HT1080 (cell line): Measurements from ENCODE around the gene ATAD1. TPM values are rescaled to one million over a fixed set of nuclear protein-coding genes. Genes with fewer than 3 reads are reported as not detected.
A peak's percentile ranks its signal among the peaks of the same experiment; 100 is the strongest.
"Not testable (repeated sequence)": the region's sequence is repeated elsewhere in the genome, so short reads cannot be mapped to it uniquely, and the experiment has no call there.

Experiments used
- DNase-seq: peaks from one replicate; pipeline ENCODE4 v3.0.0-alpha.2; 2015; ENCODE audit warnings: low read depth
- total RNA-seq: library from RNA; depleted of rRNA; stranded (reverse); fragments of >200 nt; shearing (Covaris generic); gene quantifications from 2 replicates; pipeline ENCODE4 v1.2.3, GENCODE V29; 2014

Gene ATAD1
- total RNA-seq, 1 experiment from 2014 or later, result 42.3 TPM

DNA sequence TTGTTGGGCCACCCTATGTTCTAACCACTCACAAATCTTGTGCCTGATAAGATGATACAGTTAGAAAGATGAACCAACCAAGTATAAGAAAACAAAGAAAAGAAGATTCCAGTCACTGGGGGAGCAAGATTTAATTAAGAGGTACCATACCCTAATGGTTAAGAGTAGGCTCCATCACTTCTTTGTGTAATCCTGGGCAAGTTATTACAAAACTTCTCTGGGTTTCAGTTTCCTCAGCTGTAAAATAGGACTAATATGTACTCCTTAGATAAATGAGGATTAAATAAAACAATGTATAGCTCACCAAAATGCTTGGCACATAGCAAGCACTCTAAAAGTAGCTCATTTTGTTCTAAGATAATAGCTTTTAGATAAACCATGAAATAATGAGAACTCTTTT lies 58.5 kb downstream of the ATAD1 start:
- no peak for DNase-seq

DNA sequence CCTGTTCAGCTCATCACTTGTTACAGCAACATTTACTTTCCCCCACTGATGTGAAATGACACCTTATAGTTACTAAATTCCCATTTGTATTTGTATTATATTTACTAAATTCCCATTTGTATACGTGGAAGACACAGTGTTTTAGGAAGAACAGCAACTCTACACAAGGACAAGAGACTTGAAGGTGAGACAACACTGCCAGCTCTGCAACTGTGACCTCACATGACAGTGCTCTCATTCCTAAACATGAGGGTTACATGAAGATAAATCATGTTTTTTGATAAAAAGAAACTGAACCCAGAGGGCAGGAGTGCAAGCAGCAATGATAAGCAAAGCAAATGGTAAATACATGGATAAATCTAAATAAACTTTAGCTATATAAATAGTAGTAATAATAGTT lies 60.3 kb downstream of the ATAD1 start:
- DNase-seq, result no peak

DNA sequence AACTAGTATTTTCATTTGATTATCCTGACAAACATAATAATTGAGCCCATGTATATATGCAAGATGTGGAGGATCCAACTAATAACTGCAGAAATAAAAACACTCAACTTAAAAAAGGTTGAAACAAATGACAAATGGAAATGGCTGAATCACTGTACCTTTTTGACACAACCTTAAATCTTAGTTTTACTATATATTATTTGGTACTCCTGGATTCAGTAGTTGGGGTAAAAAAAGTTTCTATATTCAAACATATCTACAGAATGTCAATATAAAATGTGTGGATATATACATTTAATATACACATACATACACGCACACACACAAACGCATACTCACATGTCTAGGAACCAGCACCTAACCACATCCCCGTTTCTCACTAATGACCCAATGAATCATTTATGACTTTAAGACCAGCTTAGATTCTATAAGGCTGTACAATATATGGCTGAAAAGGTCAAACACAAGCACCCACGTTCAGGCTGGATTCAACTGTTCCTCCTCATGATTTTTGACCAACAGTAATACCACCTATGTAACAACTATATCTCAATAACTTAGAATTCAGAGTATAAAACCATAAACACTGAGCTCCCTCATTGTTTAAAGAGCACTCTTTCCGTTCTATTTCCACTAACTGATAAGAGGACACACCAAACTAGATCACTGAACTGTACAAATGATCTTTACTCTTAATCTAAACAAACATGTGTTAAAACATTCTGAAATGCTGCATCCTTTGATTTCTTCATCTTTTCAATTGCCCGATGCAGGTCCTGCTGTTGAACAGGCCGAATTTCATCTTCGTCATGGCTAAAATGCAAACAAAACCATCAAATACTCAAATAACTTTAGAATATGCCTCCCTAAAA lies 63.8 kb downstream of the ATAD1 start:
- no peak for DNase-seq

DNA sequence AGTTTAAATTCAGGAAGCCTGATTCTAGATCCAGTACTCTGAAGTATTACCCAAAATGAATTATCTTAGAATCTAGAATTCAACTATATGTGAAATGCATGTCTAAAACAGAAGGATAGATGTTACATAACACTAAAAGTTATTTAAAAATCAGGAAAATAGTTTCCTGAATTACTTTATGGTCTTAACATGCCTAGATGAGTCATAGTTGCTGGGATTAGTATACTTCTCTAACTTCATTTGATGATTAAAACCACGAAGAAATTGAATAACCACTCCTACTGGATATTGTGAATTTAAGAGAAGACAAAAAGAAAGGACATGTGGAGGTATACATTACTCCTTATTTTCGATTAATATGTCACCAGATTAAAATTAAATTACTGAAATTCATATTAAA lies 65.5 kb downstream of the ATAD1 start:
- DNase-seq, result peak; percentile 51

DNA sequence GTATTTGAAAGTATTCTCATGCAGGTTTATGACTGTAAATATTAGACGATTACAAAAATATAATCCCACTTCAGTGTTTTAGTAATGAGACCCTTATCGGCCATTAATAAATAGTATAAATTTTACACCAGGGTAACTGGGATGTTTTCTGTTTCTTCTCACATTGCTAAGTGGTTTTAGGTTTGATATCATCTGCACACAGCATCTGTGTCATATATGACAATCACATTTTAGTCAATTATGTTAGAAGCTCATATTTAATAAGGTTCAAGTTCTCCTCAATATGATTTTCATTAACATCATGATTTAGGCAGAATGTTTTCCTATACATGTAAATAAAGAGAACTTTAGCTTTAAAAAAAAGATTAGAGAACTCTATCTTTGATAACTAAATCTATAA lies 66.8 kb downstream of the ATAD1 start:
- no peak for DNase-seq

DNA sequence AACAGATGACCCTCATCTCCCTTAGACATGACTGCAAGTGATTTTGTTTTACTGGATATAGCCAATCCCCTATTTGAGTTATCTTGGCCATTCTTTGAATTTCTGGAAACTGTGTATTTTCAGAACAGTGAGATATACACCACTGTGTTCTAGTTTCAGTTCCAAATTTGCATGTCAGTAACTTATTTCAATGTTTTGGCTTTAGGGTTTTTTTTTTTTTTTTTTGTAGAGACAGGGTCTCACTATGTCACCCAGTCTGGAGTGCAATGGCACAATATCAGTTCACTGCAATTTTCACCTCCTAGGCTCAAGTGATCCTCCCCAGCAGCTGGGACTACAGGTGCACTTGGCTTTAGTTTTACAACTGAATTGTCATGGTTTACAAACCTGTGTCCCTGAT lies 67.2 kb downstream of the ATAD1 start:
- DNase-seq, result no peak

DNA sequence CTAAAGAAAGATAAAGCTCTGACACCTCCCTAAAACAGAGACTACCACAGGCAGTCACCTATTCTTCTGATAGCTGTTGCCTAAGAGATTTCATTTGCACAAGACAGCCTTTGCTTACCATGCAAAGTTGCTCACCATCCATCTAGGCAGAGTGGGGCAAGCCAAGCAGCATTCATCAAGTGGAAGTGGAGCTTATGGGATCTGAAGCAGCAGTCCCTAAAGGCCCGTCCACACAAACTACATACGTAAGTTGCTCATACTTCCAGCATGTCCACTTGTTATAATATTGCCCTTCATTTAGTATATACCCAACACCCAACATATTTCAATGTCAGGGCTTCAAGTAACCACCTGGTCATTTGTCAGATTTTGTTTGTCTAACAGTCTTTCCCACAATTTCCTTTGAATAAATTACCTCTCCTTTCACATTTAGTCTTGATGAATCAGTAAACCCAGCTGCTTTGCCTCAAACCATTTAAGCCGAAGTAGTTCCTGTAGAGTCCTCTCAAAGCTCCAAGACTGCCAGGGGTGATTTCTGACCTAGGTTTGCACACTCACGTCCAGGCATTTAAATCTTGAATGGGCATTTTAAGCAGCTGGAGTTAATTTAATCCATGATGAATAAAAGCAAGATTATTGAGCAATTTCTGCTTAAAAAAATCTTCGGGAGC lies 67.9 kb downstream of the ATAD1 start:
- peak; percentile 53 for DNase-seq

DNA sequence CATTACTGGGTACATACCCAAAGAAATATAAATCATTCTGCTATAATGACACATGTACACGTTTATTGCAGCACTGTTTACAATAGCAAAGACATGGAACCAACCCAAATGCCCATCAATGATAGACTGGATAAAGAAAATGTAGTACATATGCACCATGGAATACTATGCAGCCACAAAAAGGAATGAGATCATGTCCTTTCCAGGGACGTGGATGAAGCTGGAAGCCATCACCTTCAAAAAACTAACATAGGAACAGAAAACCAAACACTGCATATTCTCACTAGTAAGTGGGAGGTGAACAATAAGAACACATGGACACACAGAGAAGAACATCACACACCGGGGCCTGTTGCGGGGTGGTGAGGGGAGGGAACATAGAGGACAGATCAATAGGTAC lies 69.8 kb downstream of the ATAD1 start:
- DNase-seq, result not testable (repeated sequence)

DNA sequence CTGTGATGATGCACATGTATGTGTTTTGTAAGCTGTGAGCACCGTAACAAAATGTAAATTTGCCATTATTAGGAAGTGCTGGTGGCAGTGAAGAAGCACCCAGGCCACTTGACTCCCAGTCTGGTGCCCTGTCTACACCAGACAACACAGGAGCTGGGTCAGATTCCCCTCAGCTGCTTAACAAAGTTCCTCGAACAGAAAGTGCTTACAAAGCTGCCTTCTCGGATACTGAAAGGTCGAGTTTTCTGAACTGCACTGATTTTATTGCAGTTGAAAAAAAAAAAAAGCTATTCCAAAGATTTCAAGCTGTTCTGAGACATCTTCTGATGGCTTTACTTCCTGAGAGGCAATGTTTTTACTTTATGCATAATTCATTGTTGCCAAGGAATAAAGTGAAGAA lies 71.1 kb downstream of the ATAD1 start:
- no peak for DNase-seq

DNA sequence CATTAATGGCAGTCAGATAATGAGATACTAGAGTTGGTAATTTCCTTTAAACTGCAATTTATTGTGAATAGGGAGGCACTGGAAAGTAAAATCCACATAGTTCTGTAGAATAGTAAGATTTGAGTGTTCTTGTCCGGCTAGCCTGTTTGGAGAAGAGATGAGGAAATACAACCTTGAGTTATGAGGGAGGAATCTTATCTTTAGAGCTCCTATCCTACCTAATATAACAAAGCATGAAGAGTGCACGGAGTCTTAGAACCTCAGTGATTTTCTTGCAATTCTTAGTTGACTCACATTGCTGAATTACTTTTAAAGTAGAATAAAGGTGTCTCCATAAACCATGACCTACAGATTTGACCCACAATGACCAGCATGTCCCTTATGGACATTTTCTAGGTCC lies 73.4 kb downstream of the ATAD1 start:
- DNase-seq, result no peak

DNA sequence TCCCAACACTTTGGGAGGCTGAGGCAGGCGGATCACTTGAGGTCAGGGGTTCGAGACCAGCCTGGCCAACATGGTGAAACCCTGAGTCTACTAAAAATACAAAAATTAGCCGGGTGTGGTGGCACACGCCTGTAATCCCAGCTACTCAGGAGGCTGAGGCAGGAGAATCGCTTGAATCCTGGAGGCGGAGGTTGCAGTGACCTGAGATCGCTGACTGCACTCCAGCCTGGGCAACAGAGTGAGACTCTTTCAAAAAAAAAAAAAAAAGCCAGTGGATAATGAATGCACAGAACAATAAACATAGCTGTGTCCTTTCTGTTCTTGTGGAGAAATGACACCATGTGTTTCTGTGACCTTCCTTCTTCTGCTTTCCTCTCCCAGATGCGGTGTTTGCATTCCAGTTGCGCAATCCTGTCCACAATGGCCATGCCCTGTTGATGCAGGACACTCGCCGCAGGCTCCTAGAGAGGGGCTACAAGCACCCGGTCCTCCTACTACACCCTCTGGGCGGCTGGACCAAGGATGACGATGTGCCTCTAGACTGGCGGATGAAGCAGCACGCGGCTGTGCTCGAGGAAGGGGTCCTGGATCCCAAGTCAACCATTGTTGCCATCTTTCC lies 74.9 kb downstream of the ATAD1 start:
- DNase-seq, result not testable (repeated sequence)

DNA sequence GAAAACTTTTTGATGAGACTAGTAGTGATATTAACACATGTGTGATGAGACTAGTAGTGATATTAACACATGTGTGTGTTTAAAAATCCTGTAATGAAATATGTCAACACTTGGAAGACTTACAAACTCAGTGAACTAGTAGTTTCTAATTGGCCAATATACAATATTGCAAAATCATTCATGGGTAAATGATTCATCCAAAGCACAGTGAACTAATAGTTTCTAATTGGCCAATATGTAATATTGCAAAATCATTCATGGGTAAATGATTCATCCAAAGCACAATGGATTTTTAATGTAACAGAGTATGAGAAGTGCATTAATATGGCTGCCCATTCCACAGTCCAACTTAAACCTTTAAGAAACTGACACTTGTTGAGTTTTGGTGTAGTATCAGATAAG lies 77.8 kb downstream of the ATAD1 start:
- peak; percentile 38 for DNase-seq

DNA sequence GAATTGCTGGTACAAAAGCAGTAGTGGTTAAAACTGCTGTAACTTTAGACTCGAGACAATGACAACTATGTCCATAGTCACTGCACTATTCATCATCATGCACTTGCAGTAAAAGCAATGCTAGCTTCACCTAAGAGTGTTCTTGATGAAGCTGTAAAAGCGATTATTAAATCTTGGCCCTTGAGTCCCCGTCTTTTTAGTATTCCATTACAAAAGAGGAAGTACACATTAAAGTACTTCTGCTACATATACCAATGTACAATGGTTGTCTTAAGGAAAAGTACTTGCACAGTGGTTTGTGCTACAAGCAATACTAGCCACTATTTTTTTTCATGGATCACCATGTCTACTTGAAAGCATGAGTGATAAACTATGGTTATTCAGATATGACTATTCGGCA lies 78.3 kb downstream of the ATAD1 start:
- DNase-seq, result no peak

DNA sequence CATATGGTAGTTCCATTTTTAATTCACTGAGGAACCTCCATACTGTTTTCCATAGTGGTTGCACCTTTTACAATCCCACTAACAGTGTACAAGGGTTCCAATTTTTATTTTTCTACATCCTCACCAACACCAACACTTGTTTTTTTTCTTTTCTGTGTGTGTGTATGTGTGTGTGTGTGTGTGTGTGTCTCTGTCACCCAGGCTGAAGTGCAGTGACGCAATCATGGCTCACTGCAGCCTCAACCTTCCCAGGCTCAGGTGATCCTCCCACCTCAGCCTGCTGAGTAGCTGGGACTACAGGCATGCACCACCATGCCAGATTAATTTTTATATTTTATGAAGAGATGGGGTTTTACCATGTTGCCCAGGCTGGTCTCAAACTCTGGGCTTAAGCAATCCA lies 79.8 kb downstream of the ATAD1 start:
- DNase-seq, result not testable (repeated sequence)

DNA sequence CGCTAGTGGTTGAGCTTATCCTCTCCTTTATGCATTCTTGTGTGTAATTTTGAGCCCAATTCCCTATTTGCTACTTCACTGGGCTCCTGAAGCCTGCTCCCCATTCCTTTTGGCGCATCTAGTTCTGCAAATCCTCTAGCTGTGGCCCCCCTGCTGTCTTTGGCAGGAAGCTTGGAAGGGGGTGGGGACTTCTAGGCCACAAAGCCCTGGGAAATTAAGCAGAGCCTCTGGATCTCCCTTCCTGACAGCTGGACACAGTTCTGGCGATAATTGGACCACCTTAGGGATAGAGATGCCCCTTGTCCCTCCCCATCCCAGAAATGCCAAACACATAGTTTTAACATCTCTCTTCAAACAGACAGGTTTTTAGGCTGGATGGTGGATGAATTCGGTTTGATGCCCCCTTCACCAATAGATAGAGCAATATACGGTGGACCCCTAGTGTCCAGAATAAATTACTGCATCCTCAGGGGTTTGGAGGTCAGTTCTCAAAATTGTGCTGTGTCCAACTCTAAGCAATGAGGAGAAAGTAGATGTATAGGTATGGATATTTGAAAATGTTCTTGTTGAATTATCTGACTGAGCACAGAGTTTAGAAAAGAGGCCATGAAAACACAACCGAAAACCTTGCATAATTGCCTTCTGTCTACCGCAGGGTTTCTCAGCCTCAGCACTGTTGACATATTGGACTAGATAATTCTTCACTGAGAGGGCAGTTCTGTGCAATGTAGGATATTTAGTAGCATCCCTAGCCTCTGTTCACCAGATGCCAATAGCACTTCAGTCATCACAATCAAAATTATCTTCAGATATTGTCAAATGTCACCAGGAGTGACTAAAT lies 82.8 kb downstream of the ATAD1 start:
- DNase-seq, result peak; percentile 54

DNA sequence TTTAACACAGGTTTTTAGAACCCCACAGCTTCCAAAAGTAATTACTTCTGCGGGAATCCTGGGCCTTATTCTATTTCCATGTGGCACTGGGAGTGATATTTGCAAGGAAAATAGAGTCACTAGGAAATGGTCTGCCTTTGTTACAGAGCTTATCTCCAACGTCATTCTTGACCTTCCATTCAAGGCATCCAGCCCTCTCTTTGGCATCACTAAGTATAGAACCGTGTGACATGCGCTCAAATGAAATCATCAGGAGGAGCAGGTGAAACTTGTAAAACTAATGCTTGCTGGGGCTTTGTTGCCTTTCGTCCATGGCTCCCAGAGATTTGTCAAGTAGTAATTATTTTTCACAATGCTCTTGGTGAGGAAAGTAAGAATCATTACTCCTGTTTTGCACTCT lies 84.9 kb downstream of the ATAD1 start:
- DNase-seq, result no peak

DNA sequence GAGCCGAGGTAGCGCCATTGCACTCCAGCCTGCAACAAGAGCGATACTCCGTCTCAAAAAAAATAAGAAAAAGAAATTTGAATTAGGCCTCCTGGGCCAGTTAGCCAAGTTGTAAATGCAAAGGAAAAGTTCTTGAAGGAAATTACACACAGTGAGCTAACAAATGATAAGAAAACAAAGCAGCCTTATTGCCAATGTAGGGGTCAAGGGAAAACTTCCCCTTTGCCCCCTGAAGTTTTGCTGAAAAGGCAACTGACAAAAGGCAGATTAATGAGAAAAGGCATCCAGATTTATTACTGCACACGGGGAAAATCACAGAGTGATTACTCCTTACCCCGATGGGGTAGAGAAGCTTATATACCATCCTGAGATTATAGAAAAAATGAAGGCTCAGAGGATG lies 88.1 kb downstream of the ATAD1 start:
- DNase-seq, result no peak

DNA sequence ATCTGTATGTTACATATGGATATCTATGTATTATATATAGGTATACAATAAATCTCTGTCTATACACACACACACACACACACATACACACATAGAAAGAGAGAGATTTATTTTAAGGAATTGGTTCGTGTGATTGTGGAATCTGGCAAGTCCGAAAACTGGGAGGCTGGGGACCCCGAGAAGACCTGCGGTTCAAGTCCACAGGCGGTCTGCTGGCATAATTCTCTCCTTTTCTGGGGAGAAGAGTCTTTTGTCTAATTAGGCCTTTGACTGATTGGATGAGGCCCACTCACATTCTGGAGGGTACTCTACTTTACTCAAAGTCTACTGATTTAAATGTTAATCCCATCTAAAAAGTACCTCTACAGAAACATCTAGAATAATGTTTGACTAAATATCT lies 93.2 kb downstream of the ATAD1 start:
- DNase-seq, result no peak

DNA sequence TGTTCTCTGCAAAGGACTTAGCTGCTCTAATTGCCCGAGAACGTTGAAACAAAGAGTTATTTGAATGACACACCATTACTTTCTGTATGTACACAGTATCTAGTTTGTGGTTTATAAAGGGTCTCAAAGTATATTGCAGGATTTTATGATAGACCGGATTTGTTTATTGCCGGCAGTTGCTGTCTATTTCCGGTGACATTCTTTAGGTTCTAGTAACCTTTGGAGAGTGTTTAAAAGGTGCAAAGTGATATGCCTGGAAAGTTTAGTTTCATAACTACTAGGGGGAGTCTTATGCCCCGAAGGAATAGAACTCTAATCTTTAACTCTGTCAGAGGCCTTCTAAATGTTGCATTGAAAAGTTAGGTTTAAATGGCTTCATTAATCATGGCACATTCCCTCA lies 94.5 kb downstream of the ATAD1 start:
- DNase-seq, result peak; percentile 54

DNA sequence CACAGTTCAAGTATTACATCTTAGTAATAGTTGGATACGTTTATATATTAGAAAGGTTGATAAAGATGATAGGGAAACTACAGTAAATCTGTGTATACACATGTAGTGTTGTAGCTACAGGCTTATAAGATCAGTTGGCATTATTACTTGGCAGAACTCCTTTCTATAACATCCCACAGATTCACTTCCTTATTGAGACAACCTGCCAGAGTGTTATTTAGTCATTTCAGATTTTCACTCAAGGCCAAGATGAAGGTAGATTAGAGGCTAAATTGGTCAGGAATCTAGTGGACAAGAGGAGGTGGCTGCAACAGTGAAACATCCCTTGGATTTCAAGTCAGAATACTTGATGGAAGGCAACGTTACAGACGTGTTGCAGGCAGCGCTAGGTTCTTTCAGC lies 95.3 kb downstream of the ATAD1 start:
- no peak for DNase-seq

DNA sequence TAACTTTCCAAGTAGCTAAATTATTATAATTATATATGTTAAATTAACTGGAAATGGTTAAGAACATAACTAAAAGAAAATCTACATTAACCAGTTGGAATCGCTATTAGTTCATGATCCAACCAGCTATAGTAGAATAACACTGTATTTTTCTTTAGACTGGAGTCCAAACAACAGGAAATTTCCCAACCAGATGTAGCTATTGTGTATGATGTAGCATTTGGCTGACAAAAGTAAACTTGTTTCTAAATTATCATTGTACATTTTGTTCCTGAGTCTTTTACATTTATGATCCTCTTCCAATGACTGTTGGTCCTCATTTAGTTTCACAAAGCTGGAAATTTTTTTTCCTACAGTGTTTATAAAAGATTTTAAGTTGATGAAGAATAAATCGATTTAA lies 96.2 kb downstream of the ATAD1 start:
- DNase-seq, result no peak

DNA sequence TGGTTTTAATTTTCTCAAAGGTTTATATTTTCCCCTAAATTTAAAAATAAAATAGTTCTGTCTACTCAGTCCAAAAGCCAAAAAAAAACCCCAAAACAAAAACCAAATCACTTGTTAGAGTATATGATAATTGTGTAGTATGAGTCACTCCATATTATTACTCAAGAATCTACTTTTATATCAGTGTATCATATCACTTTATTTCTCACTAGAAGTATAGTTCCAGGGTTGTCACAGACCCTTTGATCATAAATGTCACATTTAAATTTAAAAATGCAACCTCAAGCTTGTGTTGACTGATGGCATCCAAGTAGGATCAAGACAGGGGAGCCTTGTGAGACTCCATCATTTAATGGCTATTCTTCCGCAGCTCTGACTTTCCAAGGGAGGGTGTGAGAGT lies 97.4 kb downstream of the ATAD1 start:
- no peak for DNase-seq
